H9 (cell line): Measurements from ENCODE around the gene DIPK1B. TPM values are rescaled to one million over a fixed set of nuclear protein-coding genes. Genes with fewer than 3 reads are reported as not detected.

Experiments used
- DNase-seq: peaks from one replicate; pipeline ENCODE4 v3.0.0-alpha.2; 2017
- H2AFZ ChIP-seq: one replicate; pipeline ENCODE4 v1.6.1; 2013; ENCODE audit warnings: mild to moderate bottlenecking, low read length, control low read depth, moderate library complexity
- H2AK5ac ChIP-seq: 2 replicates; pipeline ENCODE4 v1.6.1; 2013; ENCODE audit warnings: low read length, control low read depth, mixed read lengths; ENCODE audit not compliant: insufficient read length
- H2BK120ac ChIP-seq: one replicate; pipeline ENCODE4 v1.6.1; 2013; ENCODE audit warnings: low read depth, mild to moderate bottlenecking, low read length, control low read depth, inconsistent platforms; ENCODE audit not compliant: poor library complexity, severe bottlenecking
- H2BK12ac ChIP-seq: 2 replicates; pipeline ENCODE4 v1.6.1; 2013; ENCODE audit warnings: low read length, control low read depth, mixed read lengths, low read depth; ENCODE audit not compliant: insufficient read length
- H2BK15ac ChIP-seq: 2 replicates; pipeline ENCODE4 v1.6.1; 2013; ENCODE audit warnings: low read depth, low read length, control low read depth
- H2BK20ac ChIP-seq: one replicate; pipeline ENCODE4 v1.6.1; 2013; ENCODE audit warnings: low read depth, mild to moderate bottlenecking, low read length, control low read depth, inconsistent platforms; ENCODE audit not compliant: poor library complexity, severe bottlenecking
- H2BK5ac ChIP-seq: 2 replicates; pipeline ENCODE4 v1.6.1; 2013; ENCODE audit warnings: low read length, control low read depth, mixed read lengths; ENCODE audit not compliant: insufficient read length
- H3K14ac ChIP-seq: 2 replicates; pipeline ENCODE4 v1.6.1; 2013; ENCODE audit warnings: low read length, control low read depth; ENCODE audit not compliant: insufficient read depth
- H3K18ac ChIP-seq: 2 replicates; pipeline ENCODE4 v1.6.1; 2013; ENCODE audit warnings: low read depth, mild to moderate bottlenecking, mixed read lengths, low read length, control low read depth; ENCODE audit not compliant: insufficient read length
- H3K23ac ChIP-seq: 2 replicates; pipeline ENCODE4 v1.6.1; 2013; ENCODE audit warnings: low read length, control low read depth, mixed read lengths, low read depth; ENCODE audit not compliant: insufficient read length
- H3K23me2 ChIP-seq: 2 replicates; pipeline ENCODE4 v1.6.1; 2013; ENCODE audit warnings: low read depth, mild to moderate bottlenecking, mixed read lengths, low read length, control low read depth; ENCODE audit not compliant: insufficient read length, poor library complexity, severe bottlenecking
- H3K27ac ChIP-seq: 2 replicates; pipeline ENCODE4 v1.5.1; 2013; ENCODE audit warnings: low read length, control low read depth, mixed read lengths, low read depth; ENCODE audit not compliant: insufficient read length
- H3K27me3 ChIP-seq: 2 replicates; pipeline ENCODE4 v1.6.1; 2013; ENCODE audit warnings: low read length, control low read depth, inconsistent platforms; ENCODE audit not compliant: insufficient read depth
- H3K4ac ChIP-seq: 2 replicates; pipeline ENCODE4 v1.6.1; 2013; ENCODE audit warnings: low read depth, mild to moderate bottlenecking, control low read depth, inconsistent platforms, low read length, moderate library complexity
- H3K4me1 ChIP-seq: 2 replicates; pipeline ENCODE4 v1.6.1; 2013; ENCODE audit warnings: low read length, control low read depth, inconsistent platforms; ENCODE audit not compliant: insufficient read depth
- H3K4me2 ChIP-seq: 2 replicates; pipeline ENCODE4 v1.6.1; 2013; ENCODE audit warnings: low read length, control low read depth, mixed read lengths; ENCODE audit not compliant: insufficient read length, insufficient read depth
- H3K56ac ChIP-seq: 2 replicates; pipeline ENCODE4 v1.6.1; 2013; ENCODE audit warnings: low read depth, mild to moderate bottlenecking, mixed read lengths, low read length, control low read depth; ENCODE audit not compliant: insufficient read length
- H3K79me1 ChIP-seq: 2 replicates; pipeline ENCODE4 v1.6.1; 2013; ENCODE audit warnings: low read depth, mild to moderate bottlenecking, moderate library complexity, low read length, control low read depth, inconsistent platforms; ENCODE audit not compliant: insufficient read depth, poor library complexity, severe bottlenecking
- H3K79me2 ChIP-seq: 2 replicates; pipeline ENCODE4 v1.6.1; 2013; ENCODE audit warnings: low read length, control low read depth, inconsistent platforms; ENCODE audit not compliant: insufficient read depth
- H3K9ac ChIP-seq: 2 replicates; pipeline ENCODE4 v1.6.1; 2013; ENCODE audit warnings: low read length, control low read depth, mixed read lengths; ENCODE audit not compliant: insufficient read length; ENCODE audit errors: extremely low read depth
- H3K9me3 ChIP-seq: one replicate; pipeline ENCODE4 v1.6.1; 2013; ENCODE audit warnings: low read depth, low read length, inconsistent platforms; ENCODE audit not compliant: control insufficient read depth
- H3T11ph ChIP-seq: one replicate; pipeline ENCODE4 v1.6.1; 2013; ENCODE audit warnings: mild to moderate bottlenecking, low read length, control low read depth, inconsistent platforms
- H4K20me1 ChIP-seq: one replicate; pipeline ENCODE4 v1.6.1; 2013; ENCODE audit not compliant: control insufficient read depth, insufficient read length, insufficient read depth
- H4K5ac ChIP-seq: 2 replicates; pipeline ENCODE4 v1.6.1; 2013; ENCODE audit warnings: low read depth, mild to moderate bottlenecking, mixed read lengths, low read length, control low read depth; ENCODE audit not compliant: insufficient read length
- H4K8ac ChIP-seq: replicated peaks from 2 replicates; pipeline ENCODE4 v1.6.1; 2013; ENCODE audit warnings: low read length, control low read depth, mixed read lengths, low read depth; ENCODE audit not compliant: insufficient read length
- H4K91ac ChIP-seq: 2 replicates; pipeline ENCODE4 v1.6.1; 2013; ENCODE audit warnings: low read depth, mild to moderate bottlenecking, moderate library complexity, mixed read lengths, low read length, control low read depth; ENCODE audit not compliant: insufficient read length
- H3K27ac Mint-ChIP-seq, 3 experiments: 2 replicates in 2 of 3; 3 replicates in 1 of 3; pipeline ENCODE4 v1.8.0; 2020 to 2021; ENCODE audit warnings: mixed read lengths in 3 of 3, mild to moderate bottlenecking in 1 of 3, moderate library complexity in 1 of 3
- H3K27me3 Mint-ChIP-seq: 2 replicates; pipeline ENCODE4 v1.8.0; 2021; ENCODE audit warnings: low read depth, mild to moderate bottlenecking, moderate library complexity, mixed read lengths
- H3K36me3 Mint-ChIP-seq, 3 experiments: 2 replicates in 2 of 3; 3 replicates in 1 of 3; pipeline ENCODE4 v1.8.0; 2020 to 2021; ENCODE audit warnings: low read depth in 3 of 3, mixed read lengths in 3 of 3; ENCODE audit not compliant: insufficient read depth in 1 of 3
- H3K4me1 Mint-ChIP-seq, 2 experiments: 2 replicates each; pipeline ENCODE4 v1.8.0; 2020; ENCODE audit warnings: mixed read lengths in 2 of 2
- H3K4me3 Mint-ChIP-seq, 2 experiments: 2 replicates in 1 of 2; 3 replicates in 1 of 2; pipeline ENCODE4 v1.8.0; 2020 to 2021; ENCODE audit warnings: mild to moderate bottlenecking in 2 of 2, mixed read lengths in 2 of 2, moderate library complexity in 1 of 2
- H3K9me3 Mint-ChIP-seq, 2 experiments: 2 replicates in 1 of 2; 3 replicates in 1 of 2; pipeline ENCODE4 v1.8.0; 2020; ENCODE audit warnings: mild to moderate bottlenecking in 2 of 2, mixed read lengths in 2 of 2, moderate library complexity in 1 of 2
- CTCF ChIP-seq: fragments of 200-600 bp; sonication (generic); conservative IDR thresholded peaks from 3 replicates; pipeline ENCODE4 v1.8.0; 2021; ENCODE audit warnings: antibody characterized with exemption, mild to moderate bottlenecking
- WGBS: extraction: QIAGEN DNeasy Blood & Tissue Kit; methylation state at CpG from one replicate; pipeline ENCODE4 v1.1.7; 2013; ENCODE audit warnings: missing lambda C conversion rate, low lambda C conversion rate, mixed read lengths; ENCODE audit not compliant: insufficient read length; ENCODE audit errors: extremely low coverage; 5-methylcytosine and 5-hydroxymethylcytosine counted together
- total RNA-seq: library from RNA; stranded (reverse); gene quantifications from 2 replicates; pipeline ENCODE4 v1.2.1, GENCODE V29; 2021

Gene DIPK1B
- total RNA-seq, 1 experiment from 2014 or later = 40.3 TPM

GRCh38 chr9:136756836-136757235 lies 44.5 kb downstream of the DIPK1B start:
- Histone ChIP-seq H3K4ac (no peak overlapping the region), H3T11ph (no peak overlapping the region), H3K9ac (no peak overlapping the region), H3K27ac (no peak overlapping the region), H3K56ac (no peak overlapping the region), H3K4me2 (no peak overlapping the region), H4K20me1 (no peaks in the 10 kb centered on the region), H4K8ac (no peak overlapping the region), H4K91ac (no peak overlapping the region), H3K23me2 (no peaks in the 10 kb centered on the region), H2BK12ac (no peak overlapping the region), H2AFZ (no peak overlapping the region), H2AK5ac (no peak overlapping the region), H3K23ac (no peak overlapping the region), H3K9me3 (no peaks in the 10 kb centered on the region), H4K5ac (no peak overlapping the region), H3K14ac (no peak overlapping the region), H2BK120ac (no peak overlapping the region), H2BK15ac (no peak overlapping the region), H2BK20ac (no peak overlapping the region), H3K18ac (no peak overlapping the region), H3K79me1 (no peaks in the 10 kb centered on the region), H2BK5ac (no peak overlapping the region), H3K4me1 (no peaks in the 10 kb centered on the region), H3K27me3 (no peaks in the 10 kb centered on the region), H3K79me2 (no peaks in the 10 kb centered on the region)
- Mint-ChIP-seq H3K27me3 (peaks cover 11% of the 10 kb centered on the region), H3K4me1 (peaks cover 9 to 17% of the 10 kb centered on the region in 2 experiments; a peak in 3 of 4 replicates), H3K27ac (no peak overlapping the region; a peak in 1 of 7 replicates), H3K4me3 (no peak overlapping the region), H3K36me3 (peaks cover 2 to 15% (median 2%) of the 10 kb centered on the region in 3 experiments; a peak in 6 of 7 replicates), H3K9me3 (peaks cover 16 to 19% of the 10 kb centered on the region in 2 experiments; a peak in 4 of 5 replicates)
- WGBS = no CpG with 5 or more reads among the region's 18 CpGs
- no peak for DNase-seq
- TF ChIP-seq CTCF = no peak
